Uterus (tissue), 4 donors: ENCODE data around the gene CCDC74A. TPM values are rescaled to one million over a fixed set of nuclear protein-coding genes. Genes with fewer than 3 reads are reported as not detected.
"Not testable (repeated sequence)": the region's sequence is repeated elsewhere in the genome, so short reads cannot be mapped to it uniquely, and the experiment has no call there.

Experiments used
- DNase-seq, 2 donors: peaks; one replicate each; pipeline ENCODE4 v3.0.0-alpha.2; 2019 to 2020
- H3K27ac ChIP-seq, 2 donors: fragments of 200-600 bp; sonication (generic); 1 replicate in 1 of 2; 2 replicates in 1 of 2; pipeline ENCODE4 v1.5.1; 2016 to 2018
- H3K27me3 ChIP-seq, 2 donors: fragments of 200-600 bp; sonication (generic); one replicate each; pipeline ENCODE4 v1.5.1; 2018 to 2019; ENCODE audit warnings: control low read depth in 1 of 2
- H3K36me3 ChIP-seq, 2 donors: fragments of 200-600 bp; sonication (generic); one replicate each; pipeline ENCODE4 v1.5.1; 2019; ENCODE audit warnings: control low read depth in 1 of 2
- H3K4me1 ChIP-seq, 2 donors: fragments of 200-600 bp; sonication (generic); one replicate each; pipeline ENCODE4 v1.5.1; 2018 to 2019; ENCODE audit warnings: control low read depth in 1 of 2
- H3K4me3 ChIP-seq, 2 donors: fragments of 200-600 bp; sonication (generic); 1 replicate in 1 of 2; 2 replicates in 1 of 2; pipeline ENCODE4 v1.5.1; 2018 to 2019; ENCODE audit warnings: mild to moderate bottlenecking in 1 of 2
- H3K9me3 ChIP-seq, 2 donors: fragments of 200-600 bp; sonication (generic); one replicate each; pipeline ENCODE4 v1.5.1; 2019; ENCODE audit warnings: control low read depth in 1 of 2
- POLR2A ChIP-seq, 2 donors: fragments of 450-650 bp; IDR thresholded peaks; one replicate each; pipeline ENCODE4 v1.6.1; 2016; ENCODE audit warnings: antibody characterized with exemption in 2 of 2, mild to moderate bottlenecking in 1 of 2, moderate library complexity in 1 of 2
- intact Hi-C: fragments of 100-400 bp; cut with DNase I; formaldehyde crosslinking; loops from one replicate; pipeline ENCODE4 v1.15.1; 2023; ENCODE audit warnings: low total_unique reads
- total RNA-seq, 4 donors: library from RNA; depleted of rRNA in 3 of 4; stranded (reverse); fragments of >200 nt in 3 of 4; gene quantifications; one replicate each; pipeline versions ENCODE4 v1.1.0 to v1.2.4, GENCODE V29; 2014 to 2023
- TF ChIP-seq, protein P1 (sequence below), 4 experiments: fragments of 200-600 bp in 2 of 4; fragments of 450-650 bp in 2 of 4; sonication (generic) in 2 of 4; IDR thresholded peaks; one replicate each; pipeline ENCODE4 v1.5.1; 2016 to 2019; ENCODE audit warnings: antibody characterized with exemption in 4 of 4, mild to moderate bottlenecking in 2 of 4, moderate library complexity in 1 of 4
- donor health status: DM: yes; HTN: yes; CAD: no.

CCDC74A gene
- total RNA-seq, 4 donors from 2014 or later = 0.29 to 17.5 (median 11.2) TPM; not detected in 1

DNA sequence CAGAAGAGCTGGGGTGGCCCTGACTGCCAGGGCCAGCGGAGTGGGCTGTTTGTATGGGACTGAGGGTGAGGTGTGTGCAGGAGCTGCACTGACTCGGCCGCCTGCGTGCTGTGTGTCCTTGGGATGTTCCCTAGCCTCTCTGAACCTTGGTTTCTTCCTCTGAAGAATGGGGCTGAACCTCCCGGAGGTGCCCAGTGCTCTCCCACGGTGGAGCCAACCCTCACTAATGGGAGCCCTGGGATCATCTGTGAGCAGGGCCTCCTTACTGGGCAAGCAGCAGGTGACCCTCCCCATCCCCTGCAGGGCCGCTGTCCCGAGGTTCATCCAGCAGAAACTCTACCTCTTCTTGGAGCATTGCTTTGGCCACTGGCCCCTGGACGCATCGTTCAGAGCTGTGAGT is 11.7 kb upstream of the CCDC74A start:
- H3K36me3 ChIP-seq = no peaks in the 10 kb centered on the region
- no peak overlapping the region for H3K27ac ChIP-seq
- intact Hi-C loops = no loop called here
- H3K4me1 ChIP-seq = no peaks in the 10 kb centered on the region
- H3K27me3 ChIP-seq = no peaks in the 10 kb centered on the region
- DNase-seq = no peak
- no peak overlapping the region for H3K4me3 ChIP-seq
- TF ChIP-seq POLR2A (IDR thresholded peaks at IDR 0.05) = no peak
- TF ChIP-seq, protein P1, sequence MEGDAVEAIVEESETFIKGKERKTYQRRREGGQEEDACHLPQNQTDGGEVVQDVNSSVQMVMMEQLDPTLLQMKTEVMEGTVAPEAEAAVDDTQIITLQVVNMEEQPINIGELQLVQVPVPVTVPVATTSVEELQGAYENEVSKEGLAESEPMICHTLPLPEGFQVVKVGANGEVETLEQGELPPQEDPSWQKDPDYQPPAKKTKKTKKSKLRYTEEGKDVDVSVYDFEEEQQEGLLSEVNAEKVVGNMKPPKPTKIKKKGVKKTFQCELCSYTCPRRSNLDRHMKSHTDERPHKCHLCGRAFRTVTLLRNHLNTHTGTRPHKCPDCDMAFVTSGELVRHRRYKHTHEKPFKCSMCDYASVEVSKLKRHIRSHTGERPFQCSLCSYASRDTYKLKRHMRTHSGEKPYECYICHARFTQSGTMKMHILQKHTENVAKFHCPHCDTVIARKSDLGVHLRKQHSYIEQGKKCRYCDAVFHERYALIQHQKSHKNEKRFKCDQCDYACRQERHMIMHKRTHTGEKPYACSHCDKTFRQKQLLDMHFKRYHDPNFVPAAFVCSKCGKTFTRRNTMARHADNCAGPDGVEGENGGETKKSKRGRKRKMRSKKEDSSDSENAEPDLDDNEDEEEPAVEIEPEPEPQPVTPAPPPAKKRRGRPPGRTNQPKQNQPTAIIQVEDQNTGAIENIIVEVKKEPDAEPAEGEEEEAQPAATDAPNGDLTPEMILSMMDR (IDR thresholded peaks at IDR 0.05) = no peak
- H3K9me3 ChIP-seq = no peaks in the 10 kb centered on the region

DNA sequence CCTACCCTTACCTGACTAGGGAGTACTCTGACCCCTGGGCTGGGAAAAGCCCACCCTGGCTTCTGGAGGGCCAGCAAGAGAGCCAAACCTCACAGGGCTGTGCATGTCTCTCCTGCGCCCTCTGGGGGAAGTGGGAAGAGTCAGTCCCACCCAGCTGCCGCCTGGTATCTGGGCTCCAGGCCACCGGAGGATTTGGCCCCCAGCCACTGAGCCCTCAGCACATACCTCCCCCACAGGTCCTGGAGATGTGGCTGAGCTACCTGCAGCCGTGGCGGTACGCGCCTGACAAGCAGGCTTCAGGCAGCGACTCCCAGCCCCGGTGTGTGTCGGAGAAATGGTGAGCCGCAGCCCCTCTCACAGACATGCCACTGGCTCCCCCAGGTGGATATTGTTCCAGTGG is 11.1 kb upstream of the CCDC74A start:
- H3K4me3 ChIP-seq, H3K27me3 ChIP-seq, H3K27ac ChIP-seq, intact Hi-C loops, H3K4me1 ChIP-seq, H3K36me3 ChIP-seq, DNase-seq, H3K9me3 ChIP-seq: not testable (repeated sequence)

DNA sequence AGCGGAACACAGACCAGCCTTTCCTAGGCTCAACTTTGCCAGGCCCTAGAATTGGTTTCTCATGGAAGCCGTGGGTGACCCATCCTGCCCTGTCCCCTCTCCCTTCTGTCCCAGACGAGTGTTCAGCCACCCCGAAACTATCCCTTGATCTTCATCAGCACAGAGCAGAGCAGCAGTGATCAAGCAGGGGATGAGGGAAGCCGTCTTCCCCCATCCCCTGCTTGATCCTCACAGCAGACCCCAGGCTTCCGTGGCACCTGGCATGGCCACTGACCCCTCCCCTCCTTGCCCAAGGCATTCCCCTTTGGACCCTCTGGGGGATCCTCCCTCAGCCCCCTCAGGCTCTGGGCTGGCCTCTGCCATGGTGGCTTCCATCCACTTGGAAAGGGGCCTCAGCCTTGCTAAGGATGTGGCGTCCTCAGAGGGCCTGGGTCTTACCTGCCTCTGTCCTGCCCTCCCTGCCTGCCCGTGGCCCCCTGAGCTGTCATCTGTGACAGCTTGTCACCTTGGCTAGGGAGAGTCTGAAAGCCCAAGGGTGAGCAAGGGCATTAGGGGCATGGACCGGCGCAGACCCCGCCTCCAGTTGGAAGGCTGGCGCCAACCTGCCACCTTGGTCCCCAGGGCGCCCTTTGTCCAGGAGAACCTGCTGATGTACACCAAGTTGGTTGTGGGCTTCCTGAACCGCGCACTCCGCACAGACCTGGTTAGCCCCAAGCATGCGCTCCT is 10.4 kb upstream of the CCDC74A start:
- H3K9me3 ChIP-seq = no peaks in the 10 kb centered on the region
- H3K4me1 ChIP-seq = no peaks in the 10 kb centered on the region
- no peaks in the 10 kb centered on the region for H3K27me3 ChIP-seq
- H3K36me3 ChIP-seq = no peaks in the 10 kb centered on the region
- no peak overlapping the region for H3K27ac ChIP-seq
- intact Hi-C loops = no loop called here
- no peak for DNase-seq
- TF ChIP-seq, protein P1 (IDR thresholded peaks at IDR 0.05) = no peak
- TF ChIP-seq POLR2A (IDR thresholded peaks at IDR 0.05) = no peak
- H3K4me3 ChIP-seq = no peak overlapping the region

DNA sequence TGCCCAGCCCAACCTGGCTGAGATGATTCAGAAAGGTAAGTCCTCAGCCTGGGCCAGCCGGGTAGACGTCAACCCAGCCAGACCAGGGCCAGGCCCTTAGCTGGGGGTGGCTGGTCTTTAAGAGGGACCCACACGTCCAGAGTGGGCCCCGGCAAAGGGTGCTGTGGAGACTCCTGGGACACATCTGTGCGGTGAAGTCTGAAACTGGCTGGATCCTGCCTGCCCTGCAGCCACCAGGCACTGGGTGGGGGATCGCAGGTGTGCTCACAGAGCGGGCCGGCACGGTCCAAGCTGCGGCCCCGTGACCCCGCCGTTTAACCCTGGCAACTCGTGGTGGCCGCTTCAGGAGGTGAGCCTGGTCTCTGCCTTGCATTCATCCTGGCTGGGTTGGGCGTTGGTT is 9.8 kb upstream of the CCDC74A start:
- DNase-seq, intact Hi-C loops, H3K36me3 ChIP-seq: not testable (repeated sequence)

DNA sequence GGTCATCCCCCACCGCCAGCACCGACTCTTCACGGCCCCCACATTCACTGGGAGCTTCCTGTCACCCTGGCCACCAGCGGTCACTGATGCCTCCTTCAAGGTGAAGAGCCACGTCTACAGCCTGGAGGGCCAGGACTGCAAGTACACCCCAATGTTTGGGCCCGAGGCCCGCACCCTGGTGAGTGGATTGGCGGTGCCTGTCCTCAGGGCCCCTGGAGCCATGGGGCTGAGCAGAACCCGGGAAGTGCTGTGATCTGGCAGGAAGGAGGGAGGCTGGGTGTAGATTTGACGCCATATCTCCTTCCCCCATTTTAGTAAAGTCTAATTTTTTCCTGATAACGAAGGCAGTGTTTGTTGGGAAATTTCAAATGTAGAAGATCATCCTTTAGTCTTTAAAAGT is 9.2 kb upstream of the CCDC74A start:
- H3K36me3 ChIP-seq, H3K9me3 ChIP-seq, H3K4me3 ChIP-seq, H3K27ac ChIP-seq, H3K27me3 ChIP-seq, intact Hi-C loops, H3K4me1 ChIP-seq, DNase-seq: not testable (repeated sequence)

More for the DNA sequence above, 9.8 kb upstream of the CCDC74A start:
- not testable (repeated sequence) for H3K4me3 ChIP-seq, H3K27me3 ChIP-seq, H3K27ac ChIP-seq, H3K9me3 ChIP-seq, H3K4me1 ChIP-seq

DNA sequence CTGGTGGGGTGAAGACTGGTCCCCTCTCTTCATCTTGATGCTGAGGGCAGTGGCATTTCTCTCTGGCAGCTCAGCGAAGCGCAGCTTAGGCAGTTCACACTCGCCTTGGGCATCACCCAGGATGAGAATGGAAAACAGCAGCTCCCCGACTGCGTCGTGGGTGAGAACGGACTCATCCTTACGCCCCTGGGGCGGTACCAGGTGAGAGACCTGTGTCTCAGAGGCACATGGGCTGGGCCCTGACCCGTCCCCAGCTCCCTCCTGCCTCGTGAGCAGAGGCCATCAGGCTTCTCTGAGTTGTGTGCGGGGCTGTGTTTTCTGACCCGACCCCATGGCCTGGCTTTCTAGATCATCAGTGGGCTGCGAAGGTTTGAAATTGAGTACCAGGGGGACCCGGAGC is 8.2 kb upstream of the CCDC74A start:
- DNase-seq = no peak
- Histone ChIP-seq H3K27me3 (no peaks in the 10 kb centered on the region), H3K4me3 (no peak overlapping the region), H3K9me3 (no peaks in the 10 kb centered on the region), H3K4me1 (no peaks in the 10 kb centered on the region), H3K27ac (no peak overlapping the region), H3K36me3 (no peaks in the 10 kb centered on the region)
- TF ChIP-seq POLR2A (IDR thresholded peaks at IDR 0.05) = no peak
- TF ChIP-seq, protein P1 (IDR thresholded peaks at IDR 0.05) = no peak
- intact Hi-C loops = no loop called here

DNA sequence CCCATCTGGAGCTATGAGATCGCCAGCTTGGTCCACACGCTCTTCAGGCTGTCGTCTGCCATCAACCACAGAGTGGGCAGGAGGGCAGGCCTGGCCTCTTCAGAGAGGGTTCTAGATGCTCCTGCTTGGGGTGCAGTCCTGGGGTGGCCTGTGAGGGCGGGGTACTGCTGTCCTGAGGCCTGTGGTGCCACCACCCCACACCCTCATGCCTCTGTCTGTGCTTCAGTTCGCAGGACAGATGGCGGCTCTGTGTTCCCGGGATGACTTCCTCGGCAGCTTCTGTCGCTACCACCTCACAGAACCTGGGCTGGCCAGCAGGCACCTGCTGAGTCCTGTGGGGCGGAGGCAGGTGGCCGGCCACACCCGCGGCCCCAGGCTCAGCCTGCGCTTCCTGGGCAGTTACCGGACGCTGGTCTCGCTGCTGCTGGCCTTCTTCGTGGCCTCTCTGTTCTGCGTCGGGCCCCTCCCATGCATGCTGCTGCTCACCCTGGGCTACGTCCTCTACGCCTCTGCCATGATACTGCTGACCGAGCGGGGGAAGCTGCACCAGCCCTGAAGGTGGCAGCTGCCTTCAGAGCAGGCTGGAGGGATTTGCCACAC is 7.7 kb upstream of the CCDC74A start:
- intact Hi-C loops, H3K27me3 ChIP-seq, H3K4me3 ChIP-seq, H3K27ac ChIP-seq, H3K36me3 ChIP-seq, H3K4me1 ChIP-seq, DNase-seq, H3K9me3 ChIP-seq: not testable (repeated sequence)
